Urothelium cell line (cell line): ENCODE measurements around the gene NET1.

ENCODE experiments used
- DNase-seq: peaks from one replicate; pipeline ENCODE4 v3.0.0; 2011; ENCODE audit warnings: low spot score, mixed read lengths
- FAIRE-seq: peaks from 2 replicates; lab custom pipeline; 2011; peaks lifted over from hg19 to GRCh38; lab: Jason Lieb, UNC

The NET1 gene

GRCh38 chr10:5441106-5441505, 28.7 kb downstream of the NET1 start:
- FAIRE-seq (no peak), DNase-seq (no peak)

- DNase-seq: peak; percentile 14
- no peak for FAIRE-seq
Observed at GRCh38 chr10:5442065-5442989, 30.0 kb downstream of the NET1 start.

- FAIRE-seq (no peak), DNase-seq (no peak)
Observed at GRCh38 chr10:5442990-5443370, 30.6 kb downstream of the NET1 start.

GRCh38 chr10:5443429-5443828, 31.1 kb downstream of the NET1 start:
- DNase-seq (no peak), FAIRE-seq (no peak)

GRCh38 chr10:5445006-5445405, 32.6 kb downstream of the NET1 start:
- DNase-seq: no peak
- no peak for FAIRE-seq

GRCh38 chr10:5446390-5446926, 34.1 kb downstream of the NET1 start:
- peak; percentile 46 for FAIRE-seq
- DNase-seq: peak; percentile 83

GRCh38 chr10:5447056-5447455, 34.7 kb downstream of the NET1 start:
- no peak for DNase-seq
- no peak for FAIRE-seq

GRCh38 chr10:5447611-5448071, 35.3 kb downstream of the NET1 start:
- FAIRE-seq (no peak), DNase-seq (no peak)

GRCh38 chr10:5448333-5449001, 36.1 kb downstream of the NET1 start:
- DNase-seq (no peak), FAIRE-seq (no peak)

GRCh38 chr10:5449227-5449626, 36.9 kb downstream of the NET1 start:
- FAIRE-seq (no peak), DNase-seq (no peak)

GRCh38 chr10:5449823-5450222, 37.5 kb downstream of the NET1 start:
- FAIRE-seq: no peak
- peak; percentile 36 for DNase-seq

- FAIRE-seq: no peak
- DNase-seq: no peak
Observed at GRCh38 chr10:5450605-5451384, 38.4 kb downstream of the NET1 start.

GRCh38 chr10:5453749-5454489, 41.6 kb downstream of the NET1 start:
- DNase-seq (no peak), FAIRE-seq (no peak)

- no peak for FAIRE-seq
- no peak for DNase-seq
Observed at GRCh38 chr10:5456563-5456962, 44.2 kb downstream of the NET1 start.

GRCh38 chr10:5457741-5458140, 45.4 kb downstream of the NET1 start:
- DNase-seq (no peak), FAIRE-seq (no peak)

- DNase-seq: no peak
- no peak for FAIRE-seq
Observed at GRCh38 chr10:5458425-5458824, 46.1 kb downstream of the NET1 start.

- no peak for FAIRE-seq
- no peak for DNase-seq
Observed at GRCh38 chr10:5458949-5459747, 46.8 kb downstream of the NET1 start.

GRCh38 chr10:5460468-5461202, 48.3 kb downstream of the NET1 start:
- no peak for FAIRE-seq
- no peak for DNase-seq

- DNase-seq (no peak), FAIRE-seq (no peak)
Observed at GRCh38 chr10:5461203-5461588, 48.8 kb downstream of the NET1 start.
